GM21717 (cell line): ENCODE results near the gene SPNS2.

Experiments used
- ATAC-seq: cut with Tn5 transposase; IDR thresholded peaks from one replicate; pipeline ENCODE4 v1.9.1; 2021; ENCODE audit warnings: mild to moderate bottlenecking, moderate library complexity; ENCODE audit not compliant: unreplicated experiment

The SPNS2 gene

GRCh38 chr17:4584917-4585637 is 86.4 kb downstream of the SPNS2 start:
- ATAC-seq, result no peak

DNA sequence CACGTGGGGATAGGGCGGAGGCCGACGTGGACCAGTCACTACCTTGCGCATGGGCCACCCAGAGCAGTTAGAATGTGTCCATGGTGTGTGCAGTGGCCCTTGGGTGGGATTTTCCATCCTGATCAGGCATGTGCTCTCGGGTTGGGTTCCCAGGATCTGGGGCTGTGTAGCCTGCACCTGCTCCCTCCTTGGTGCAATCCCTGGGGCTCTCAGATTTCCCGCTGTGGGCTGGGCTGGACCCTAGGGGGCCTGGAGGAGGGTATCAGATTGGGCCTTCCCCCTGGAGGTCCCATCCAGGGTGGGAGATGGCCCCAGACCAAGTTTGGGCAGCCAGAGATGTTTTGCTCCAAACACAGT is 86.9 kb downstream of the SPNS2 start:
- ATAC-seq, result no peak

- no peak for ATAC-seq
These were observed 87.4 kb downstream of the SPNS2 start for GRCh38 chr17:4586043-4586442.

GRCh38 chr17:4587195-4587594 is 88.5 kb downstream of the SPNS2 start:
- no peak for ATAC-seq

- no peak for ATAC-seq
These were observed 89.1 kb downstream of the SPNS2 start for GRCh38 chr17:4587803-4588202.

DNA sequence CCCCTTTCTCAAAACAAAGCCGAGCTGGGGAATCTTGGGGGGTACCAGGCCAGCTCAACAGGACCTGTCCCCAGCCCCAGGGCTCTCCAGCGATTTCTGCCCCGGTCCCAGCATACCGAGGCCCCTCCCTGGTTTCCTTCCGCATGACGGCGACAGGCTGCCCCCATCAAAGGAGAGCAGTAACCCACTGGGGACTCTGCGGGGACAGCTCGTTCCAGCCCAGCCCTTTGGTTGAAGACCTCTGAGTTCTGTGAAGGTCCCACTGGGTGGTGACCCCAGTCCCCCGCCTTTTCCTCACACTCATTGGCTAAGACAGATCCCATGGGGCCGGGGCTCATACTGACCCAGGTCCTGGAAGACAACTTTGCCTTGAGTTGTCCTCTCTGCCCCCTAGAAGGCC is 89.7 kb downstream of the SPNS2 start:
- ATAC-seq, result no peak
